ENCODE measurements around the gene GPR183.

GPR183 gene

GRCh38 chr13:99294958-99295357, 12.2 kb downstream of the GPR183 start:
- no peak for DNase-seq (ENCODE audit: low spot score)

- no peak for DNase-seq (ENCODE audit: low spot score)
Measured at GRCh38 chr13:99294198-99294597, 13.0 kb downstream of the GPR183 start.

GRCh38 chr13:99293178-99293577, 14.0 kb downstream of the GPR183 start:
- DNase-seq (ENCODE audit: low spot score) = no peak

GRCh38 chr13:99290894-99291293, 16.3 kb downstream of the GPR183 start:
- no peak for DNase-seq (ENCODE audit: low spot score)

GRCh38 chr13:99289674-99290337, 17.4 kb downstream of the GPR183 start:
- no peak for DNase-seq (ENCODE audit: low spot score)

- no peak for DNase-seq (ENCODE audit: low spot score)
Measured at GRCh38 chr13:99289271-99289670, 17.9 kb downstream of the GPR183 start.

GRCh38 chr13:99288089-99288488, 19.1 kb downstream of the GPR183 start:
- no peak for DNase-seq (ENCODE audit: low spot score)

GRCh38 chr13:99287551-99287950, 19.6 kb downstream of the GPR183 start:
- DNase-seq (ENCODE audit: low spot score) = no peak

- DNase-seq (ENCODE audit: low spot score) = no peak
Measured at GRCh38 chr13:99285432-99286182, 21.6 kb downstream of the GPR183 start.

GRCh38 chr13:99282264-99283231, 24.7 kb downstream of the GPR183 start:
- no peak for DNase-seq (ENCODE audit: low spot score)

- DNase-seq (ENCODE audit: low spot score) = no peak
Measured at GRCh38 chr13:99281811-99282263, 25.4 kb downstream of the GPR183 start.

- DNase-seq (ENCODE audit: low spot score) = no peak
Measured at GRCh38 chr13:99280166-99280565, 27.0 kb downstream of the GPR183 start.

GRCh38 chr13:99279637-99280036, 27.6 kb downstream of the GPR183 start:
- no peak for DNase-seq (ENCODE audit: low spot score)

GRCh38 chr13:99278843-99279242, 28.4 kb downstream of the GPR183 start:
- DNase-seq (ENCODE audit: low spot score) = no peak

- DNase-seq (ENCODE audit: low spot score) = no peak
Measured at GRCh38 chr13:99278200-99278599, 29.0 kb downstream of the GPR183 start.

- DNase-seq (ENCODE audit: low spot score) = no peak
Measured at GRCh38 chr13:99277629-99278028, 29.6 kb downstream of the GPR183 start.

GRCh38 chr13:99276706-99277105, 30.5 kb downstream of the GPR183 start:
- DNase-seq (ENCODE audit: low spot score) = no peak

- no peak for DNase-seq (ENCODE audit: low spot score)
Measured at GRCh38 chr13:99275093-99275469, 32.1 kb downstream of the GPR183 start.

GRCh38 chr13:99273128-99273527, 34.1 kb downstream of the GPR183 start:
- no peak for DNase-seq (ENCODE audit: low spot score)

- DNase-seq (ENCODE audit: low spot score) = no peak
Measured at GRCh38 chr13:99272481-99272880, 34.7 kb downstream of the GPR183 start.

- no peak for DNase-seq (ENCODE audit: low spot score)
Measured at GRCh38 chr13:99271249-99271648, 36.0 kb downstream of the GPR183 start.

GRCh38 chr13:99270518-99270917, 36.7 kb downstream of the GPR183 start:
- DNase-seq (ENCODE audit: low spot score) = no peak

Data from globus pallidus (tissue), 1 donor.